K562 (cell line): ENCODE measurements around the gene DNAJB1. TPM values are rescaled to one million over a fixed set of nuclear protein-coding genes. Genes with fewer than 3 reads are reported as not detected.

Experiments
- ARID2 ChIP-seq: fragments of 450-650 bp; IDR thresholded peaks from 2 replicates; pipeline ENCODE4 v1.6.1; 2017; ENCODE audit warnings: antibody characterized with exemption, mild to moderate bottlenecking
- BRF1 ChIP-seq: IDR thresholded peaks from 3 replicates; pipeline ENCODE4 v1.6.1; 2011; ENCODE audit warnings: borderline replicate concordance, mild to moderate bottlenecking; ENCODE audit not compliant: insufficient read length; ENCODE audit errors: extremely low read depth
- ELF4 ChIP-seq: fragments of 450-650 bp; formaldehyde crosslinking; IDR thresholded peaks from 2 replicates; pipeline ENCODE4 v1.4.0; 2022; ENCODE audit warnings: missing genetic modification characterization
- KDM2B ChIP-seq: fragments of 250-450 bp; sonication (Bioruptor Pico); IDR thresholded peaks from 2 replicates; pipeline ENCODE4 v1.8.0; 2021; ENCODE audit warnings: mild to moderate bottlenecking, moderate library complexity
- LARP7 ChIP-seq: fragments of 450-650 bp; IDR thresholded peaks from 2 replicates; pipeline ENCODE4 v1.6.1; 2016
- LCOR ChIP-seq: sonication (generic); formaldehyde crosslinking; IDR thresholded peaks from 2 replicates; pipeline ENCODE4 v1.8.0; 2022; ENCODE audit warnings: mild to moderate bottlenecking, missing genetic modification reagents
- NFATC3 ChIP-seq: fragments of 450-650 bp; IDR thresholded peaks from 2 replicates; pipeline ENCODE4 v1.6.1; 2017; ENCODE audit warnings: mild to moderate bottlenecking
- NR1H2 ChIP-seq: sonication (generic); formaldehyde crosslinking; IDR thresholded peaks from 2 replicates; pipeline ENCODE4 v1.4.0; 2020; ENCODE audit warnings: mild to moderate bottlenecking, missing genetic modification reagents
- PHF21A ChIP-seq: fragments of 450-650 bp; IDR thresholded peaks from 2 replicates; pipeline ENCODE4 v1.6.1; 2017; ENCODE audit warnings: low read depth, borderline replicate concordance
- PRMT5 ChIP-seq: sonication (generic); formaldehyde crosslinking; IDR thresholded peaks from 2 replicates; pipeline ENCODE4 v1.5.0; 2020; ENCODE audit warnings: missing genetic modification reagents
- PTTG1 ChIP-seq: fragments of 450-650 bp; IDR thresholded peaks from 2 replicates; pipeline ENCODE4 v1.6.1; 2016; ENCODE audit warnings: low read depth, mild to moderate bottlenecking, missing genetic modification characterization, missing compliant biosample characterization
- RBBP5 ChIP-seq: fragments of 200-600 bp; sonication (generic); IDR thresholded peaks from 2 replicates; pipeline ENCODE4 v1.6.1; 2012; ENCODE audit warnings: borderline replicate concordance, mild to moderate bottlenecking, low read length, control low read depth, inconsistent platforms; ENCODE audit not compliant: insufficient read depth, poor library complexity, severe bottlenecking
- SIX5 ChIP-seq, 2 experiments: IDR thresholded peaks; 2 replicates each; pipeline ENCODE4 v1.6.1; 2011; ENCODE audit warnings: low read length in 2 of 2, borderline replicate concordance in 1 of 2, low read depth in 1 of 2, mild to moderate bottlenecking in 1 of 2, moderate library complexity in 1 of 2; ENCODE audit not compliant: insufficient read depth in 1 of 2
- SMAD2 ChIP-seq: fragments of 150-350 bp; IDR thresholded peaks from 2 replicates; pipeline ENCODE4 v1.6.1; 2014; ENCODE audit warnings: low read depth, mild to moderate bottlenecking, low read length
- SMARCC2 ChIP-seq: fragments of 450-650 bp; IDR thresholded peaks from 2 replicates; pipeline ENCODE4 v1.6.1; 2017; ENCODE audit warnings: antibody characterized with exemption, moderate library complexity, mild to moderate bottlenecking, low read depth
- TCF3 ChIP-seq: sonication (generic); formaldehyde crosslinking; IDR thresholded peaks from 2 replicates; pipeline ENCODE4 v1.4.0; 2020; ENCODE audit warnings: mild to moderate bottlenecking, missing genetic modification reagents
- ZFP30 ChIP-seq: fragments of 250-450 bp; sonication (Bioruptor Pico); IDR thresholded peaks from 2 replicates; pipeline ENCODE4 v1.8.0; 2022; ENCODE audit warnings: moderate library complexity, mild to moderate bottlenecking, inconsistent platforms, borderline replicate concordance
- ZFPM2 ChIP-seq: fragments of 250-450 bp; sonication (Bioruptor Pico); IDR thresholded peaks from 2 replicates; pipeline ENCODE4 v1.5.1; 2022; ENCODE audit warnings: mild to moderate bottlenecking
- ZNF174 ChIP-seq: fragments of 250-450 bp; sonication (Bioruptor Pico); IDR thresholded peaks from 2 replicates; pipeline ENCODE4 v1.4.0; 2020; ENCODE audit warnings: mild to moderate bottlenecking
- ZNF175 ChIP-seq: fragments of 200-800 bp; sonication (Bioruptor generic); IDR thresholded peaks from 2 replicates; pipeline ENCODE4 v1.6.1; 2016; ENCODE audit warnings: low read depth, mild to moderate bottlenecking, missing genetic modification characterization, missing compliant biosample characterization
- ZNF212 ChIP-seq: fragments of 450-650 bp; formaldehyde crosslinking; IDR thresholded peaks from 2 replicates; pipeline ENCODE4 v1.4.0; 2020; ENCODE audit warnings: mild to moderate bottlenecking
- ZNF253 ChIP-seq: fragments of 250-450 bp; sonication (Bioruptor Pico); conservative IDR thresholded peaks from 2 replicates; pipeline ENCODE4 v1.6.1; 2021; ENCODE audit warnings: mild to moderate bottlenecking
- ZNF584 ChIP-seq: fragments of 200-800 bp; sonication (Bioruptor generic); IDR thresholded peaks from 2 replicates; pipeline ENCODE4 v1.6.1; 2016; ENCODE audit warnings: low read depth, mild to moderate bottlenecking, missing genetic modification characterization, missing compliant biosample characterization
- polyA plus RNA-seq, 8 experiments: library from polyadenylated mRNA; depleted of rRNA in 4 of 8; stranded (reverse) in 5 of 8; unstranded in 3 of 8; fragments of >200 nt; fragmentation: Nextera tagmentation in 2 of 8; fragmentation: Illumina TruSeq in 1 of 8; extraction: Ambion mirVana in 2 of 8; extraction: Trizol in 1 of 8; gene quantifications; 2 replicates each; pipeline versions ENCODE4 v1.2.1 to v1.2.3, GENCODE V29; 2011 to 2014; ENCODE audit warnings: inconsistent platforms in 1 of 8, missing spikeins in 1 of 8
- total RNA-seq, 7 experiments: library from RNA; depleted of rRNA in 6 of 7; stranded (reverse); fragments of >200 nt in 6 of 7; fragmentation: Illumina TruSeq in 2 of 7; extraction: Trizol in 2 of 7; gene quantifications; 2 replicates each; pipeline versions ENCODE4 v1.2.1 to v1.2.3, GENCODE V29; 2011 to 2021; ENCODE audit warnings: low replicate concordance in 1 of 7
- TF ChIP-seq, protein P1 (sequence below): fragments of 450-650 bp; IDR thresholded peaks from 2 replicates; pipeline ENCODE4 v1.6.1; 2016; ENCODE audit warnings: low read depth

The DNAJB1 gene
- total and polyA plus RNA-seq, 9 of the 15 experiments (the other 6 are each of a cell fraction or from before 2014, with no cell fraction given), result 13.2 to 113 (median 62.1) TPM

DNA sequence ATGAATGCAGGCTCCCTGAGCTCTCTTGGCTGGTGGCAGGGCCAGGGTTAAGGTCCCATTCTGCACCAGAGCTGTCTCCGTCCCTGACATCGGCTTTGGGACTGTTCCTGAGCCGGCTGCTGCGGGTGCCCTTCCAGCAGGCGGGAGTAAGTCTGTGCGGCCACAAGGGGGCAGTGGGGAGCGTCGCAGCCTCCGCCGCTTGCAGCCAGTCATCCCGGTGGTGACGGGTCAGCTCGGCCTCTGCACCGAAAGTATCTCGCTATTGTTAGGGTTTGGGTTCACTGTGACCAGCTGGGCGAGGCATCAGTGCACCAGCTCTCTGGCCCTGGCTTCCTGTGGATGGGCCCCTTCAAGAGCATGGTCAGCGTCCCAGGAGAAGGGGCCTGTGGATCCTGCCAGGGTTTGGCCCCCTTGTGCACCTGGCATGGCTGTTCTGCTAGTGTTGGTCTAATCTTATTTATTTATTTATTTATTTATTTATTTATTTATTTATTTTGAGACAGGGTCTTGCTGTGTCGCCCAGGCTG is 38.5 kb upstream of the DNAJB1 start (continued):
- TF ChIP-seq, protein P1, sequence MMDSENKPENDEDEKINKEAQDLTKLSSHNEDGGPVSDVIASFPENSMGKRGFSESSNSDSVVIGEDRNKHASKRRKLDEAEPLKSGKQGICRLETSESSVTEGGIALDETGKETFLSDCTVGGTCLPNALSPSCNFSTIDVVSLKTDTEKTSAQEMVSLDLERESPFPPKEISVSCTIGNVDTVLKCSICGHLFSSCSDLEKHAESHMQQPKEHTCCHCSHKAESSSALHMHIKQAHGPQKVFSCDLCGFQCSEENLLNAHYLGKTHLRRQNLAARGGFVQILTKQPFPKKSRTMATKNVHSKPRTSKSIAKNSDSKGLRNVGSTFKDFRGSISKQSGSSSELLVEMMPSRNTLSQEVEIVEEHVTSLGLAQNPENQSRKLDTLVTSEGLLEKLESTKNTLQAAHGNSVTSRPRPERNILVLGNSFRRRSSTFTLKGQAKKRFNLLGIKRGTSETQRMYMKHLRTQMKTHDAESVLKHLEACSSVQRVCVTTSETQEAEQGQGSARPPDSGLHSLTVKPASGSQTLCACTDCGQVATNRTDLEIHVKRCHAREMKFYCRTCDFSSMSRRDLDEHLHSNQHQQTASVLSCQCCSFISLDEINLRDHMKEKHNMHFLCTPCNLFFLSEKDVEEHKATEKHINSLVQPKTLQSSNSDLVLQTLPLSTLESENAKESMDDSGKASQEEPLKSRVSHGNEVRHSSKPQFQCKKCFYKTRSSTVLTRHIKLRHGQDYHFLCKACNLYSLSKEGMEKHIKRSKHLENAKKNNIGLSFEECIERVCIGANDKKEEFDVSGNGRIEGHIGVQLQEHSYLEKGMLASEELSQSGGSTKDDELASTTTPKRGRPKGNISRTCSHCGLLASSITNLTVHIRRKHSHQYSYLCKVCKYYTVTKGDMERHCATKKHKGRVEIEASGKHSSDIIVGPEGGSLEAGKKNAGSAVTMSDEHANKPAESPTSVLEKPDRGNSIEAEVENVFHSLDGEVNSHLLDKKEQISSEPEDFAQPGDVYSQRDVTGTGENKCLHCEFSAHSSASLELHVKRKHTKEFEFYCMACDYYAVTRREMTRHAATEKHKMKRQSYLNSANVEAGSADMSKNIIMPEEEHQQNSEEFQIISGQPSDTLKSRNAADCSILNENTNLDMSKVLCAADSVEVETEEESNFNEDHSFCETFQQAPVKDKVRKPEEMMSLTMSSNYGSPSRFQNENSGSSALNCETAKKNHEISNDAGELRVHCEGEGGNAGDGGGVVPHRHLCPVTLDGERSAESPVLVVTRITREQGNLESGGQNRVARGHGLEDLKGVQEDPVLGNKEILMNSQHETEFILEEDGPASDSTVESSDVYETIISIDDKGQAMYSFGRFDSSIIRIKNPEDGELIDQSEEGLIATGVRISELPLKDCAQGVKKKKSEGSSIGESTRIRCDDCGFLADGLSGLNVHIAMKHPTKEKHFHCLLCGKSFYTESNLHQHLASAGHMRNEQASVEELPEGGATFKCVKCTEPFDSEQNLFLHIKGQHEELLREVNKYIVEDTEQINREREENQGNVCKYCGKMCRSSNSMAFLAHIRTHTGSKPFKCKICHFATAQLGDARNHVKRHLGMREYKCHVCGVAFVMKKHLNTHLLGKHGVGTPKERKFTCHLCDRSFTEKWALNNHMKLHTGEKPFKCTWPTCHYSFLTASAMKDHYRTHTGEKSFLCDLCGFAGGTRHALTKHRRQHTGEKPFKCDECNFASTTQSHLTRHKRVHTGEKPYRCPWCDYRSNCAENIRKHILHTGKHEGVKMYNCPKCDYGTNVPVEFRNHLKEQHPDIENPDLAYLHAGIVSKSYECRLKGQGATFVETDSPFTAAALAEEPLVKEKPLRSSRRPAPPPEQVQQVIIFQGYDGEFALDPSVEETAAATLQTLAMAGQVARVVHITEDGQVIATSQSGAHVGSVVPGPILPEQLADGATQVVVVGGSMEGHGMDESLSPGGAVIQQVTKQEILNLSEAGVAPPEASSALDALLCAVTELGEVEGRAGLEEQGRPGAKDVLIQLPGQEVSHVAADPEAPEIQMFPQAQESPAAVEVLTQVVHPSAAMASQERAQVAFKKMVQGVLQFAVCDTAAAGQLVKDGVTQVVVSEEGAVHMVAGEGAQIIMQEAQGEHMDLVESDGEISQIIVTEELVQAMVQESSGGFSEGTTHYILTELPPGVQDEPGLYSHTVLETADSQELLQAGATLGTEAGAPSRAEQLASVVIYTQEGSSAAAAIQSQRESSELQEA, result no peak
- no peak for TF ChIP-seq ZNF212 (CRISPR knock-in tag)
- no peak for TF ChIP-seq TCF3 (CRISPR knock-in tag)
- no peak for TF ChIP-seq NR1H2 (CRISPR knock-in tag)
- TF ChIP-seq ZNF174 (CRISPR knock-in tag), result no peak
- peak; percentile 61 for TF ChIP-seq RBBP5
- TF ChIP-seq PTTG1 (tag), result no peak
- TF ChIP-seq ZNF253 (CRISPR knock-in tag), result no peak
- TF ChIP-seq LCOR (CRISPR knock-in tag), result 0 out of 2 replicates have a peak, but pooled peaks have one; percentile 63
- no peak for TF ChIP-seq LARP7
- no peak for TF ChIP-seq SMARCC2
- no peak for TF ChIP-seq ZFPM2 (CRISPR knock-in tag)
- no peak for TF ChIP-seq PHF21A
- no peak for TF ChIP-seq ZFP30
- no peak for TF ChIP-seq ARID2
- TF ChIP-seq ELF4, result no peak
- no peak for TF ChIP-seq SMAD2
- no peak for TF ChIP-seq ZNF584 (CRISPR knock-in tag)
- TF ChIP-seq PRMT5, result no peak
- no peak for TF ChIP-seq ZNF175 (CRISPR knock-in tag)
- no peak for TF ChIP-seq KDM2B (CRISPR knock-in tag)
- no peak for TF ChIP-seq BRF1
- TF ChIP-seq SIX5 (IDR thresholded peaks at IDR 0.05; ENCODE audit: borderline replicate concordance in 1 of 2, insufficient read depth in 1 of 2, low read depth in 1 of 2, low read length in 2 of 2), result no peak
- TF ChIP-seq NFATC3, result no peak
